Measurements from ENCODE around the gene ICAM3.

- TF ChIP-seq CTCF (IDR thresholded peaks at IDR 0.05) (no peak), POLR2A (IDR thresholded peaks at IDR 0.05) (peak; percentile 70 to 74)
Measured at GRCh38 chr19:10332965-10333757, 6.3 kb downstream of the ICAM3 start, which contains the start of gene RAVER1.

Measured in Peyer's patch (tissue), 4 donors.